IPS DF 19.7 (cell line): Measurements from ENCODE around the gene DENND5B.
"Not testable (repeated sequence)": the region's sequence is repeated elsewhere in the genome, so short reads cannot be mapped to it uniquely, and the experiment has no call there.

ENCODE experiments used
- DNase-seq: peaks from one replicate; pipeline ENCODE4 v3.0.0-alpha.2; 2013; ENCODE audit warnings: low read depth, low spot score

Gene DENND5B

DNA sequence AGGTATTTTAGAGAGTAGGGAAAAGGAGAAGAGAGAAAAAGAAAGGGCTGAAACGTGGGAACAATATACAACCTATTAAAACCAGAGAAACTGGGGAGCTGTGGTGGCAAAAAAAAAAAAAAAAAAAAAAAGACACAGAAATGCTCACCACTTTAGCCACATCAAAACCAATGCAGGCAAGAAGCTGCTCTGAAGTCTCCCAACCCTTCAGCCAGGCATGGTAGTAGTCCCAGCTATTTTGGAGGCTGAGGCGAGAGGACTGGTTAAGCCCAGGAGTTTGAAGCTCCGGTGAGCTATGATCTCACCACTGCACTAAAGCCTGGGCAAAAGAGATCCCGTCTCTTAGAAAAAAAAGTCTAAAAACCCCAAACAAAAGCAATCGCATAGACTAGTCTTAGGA, 33.2 kb downstream of the DENND5B start:
- DNase-seq, result no peak

DNA sequence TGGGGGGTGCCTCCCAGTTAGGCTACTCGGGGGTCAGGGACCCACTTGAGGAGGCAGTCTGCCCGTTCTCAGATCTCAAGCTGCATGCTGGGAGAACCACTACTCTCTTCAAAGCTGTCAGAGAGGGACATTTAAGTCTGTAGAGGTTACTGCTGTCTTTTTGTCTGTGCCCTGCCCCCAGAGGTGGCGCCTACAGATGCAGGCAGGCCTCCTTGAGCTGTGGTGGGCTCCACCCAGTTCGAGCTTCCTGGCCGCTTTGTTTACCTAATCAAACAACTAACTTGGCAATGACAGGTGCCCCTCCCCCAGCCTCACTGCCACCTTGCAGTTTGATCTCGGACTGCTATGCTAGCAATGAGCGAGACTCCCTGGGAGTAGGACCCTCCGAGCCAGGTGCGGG, 35.5 kb downstream of the DENND5B start:
- not testable (repeated sequence) for DNase-seq

DNA sequence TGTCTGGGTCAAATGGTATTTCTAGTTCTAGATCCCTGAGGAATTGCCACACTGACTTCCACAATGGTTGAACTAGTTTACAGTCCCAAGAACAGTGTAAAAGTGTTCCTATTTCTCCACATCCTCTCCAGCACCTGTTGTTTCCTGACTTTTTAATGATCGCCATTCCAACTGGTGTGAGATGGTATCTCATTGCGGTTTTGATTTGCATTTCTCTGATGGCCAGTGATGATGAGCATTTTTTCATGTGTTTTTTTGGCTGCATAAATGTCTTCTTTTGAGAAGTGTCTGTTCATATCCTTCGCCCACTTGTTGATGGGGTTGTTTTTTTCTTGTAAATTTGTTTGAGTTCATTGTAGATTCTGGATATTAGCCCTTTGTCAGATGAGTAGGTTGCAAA, 40.3 kb downstream of the DENND5B start:
- not testable (repeated sequence) for DNase-seq

DNA sequence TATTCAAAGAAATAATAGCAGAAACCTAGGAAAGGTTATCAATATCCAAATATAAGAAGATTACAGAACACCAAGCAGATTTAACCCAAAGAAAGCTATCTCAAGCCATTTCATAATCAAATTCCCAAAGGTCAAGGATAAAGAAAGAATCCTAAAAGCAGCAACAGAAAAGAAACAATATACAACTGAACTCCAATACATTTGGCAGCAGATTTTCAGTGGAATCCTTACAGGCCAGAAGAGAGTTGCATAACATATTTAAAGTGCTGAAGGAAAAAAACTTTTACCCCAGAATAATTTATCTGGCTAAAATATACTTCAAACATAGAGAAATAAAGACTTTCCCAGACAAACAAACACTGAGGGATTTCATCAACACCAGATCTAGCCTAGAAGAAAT, 54.3 kb downstream of the DENND5B start:
- DNase-seq, result no peak

DNA sequence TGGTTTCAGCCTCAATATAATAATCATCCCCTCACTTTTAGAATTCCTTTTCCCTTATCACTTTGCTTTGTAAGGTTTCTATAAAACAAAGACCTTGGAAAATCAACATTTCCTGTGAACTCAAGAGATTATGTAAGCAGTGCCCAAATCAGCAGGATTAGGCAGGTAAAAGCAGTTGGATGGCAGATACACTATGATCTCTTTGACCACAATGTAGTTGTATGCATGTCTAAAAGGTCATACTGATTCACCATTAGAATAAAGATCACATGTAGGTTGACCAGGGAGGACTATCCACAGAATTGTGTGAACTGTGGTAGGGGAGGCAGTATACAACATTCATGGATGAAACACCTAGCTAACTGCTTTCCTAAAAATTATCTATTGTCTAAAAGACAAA, 57.5 kb downstream of the DENND5B start:
- no peak for DNase-seq

DNA sequence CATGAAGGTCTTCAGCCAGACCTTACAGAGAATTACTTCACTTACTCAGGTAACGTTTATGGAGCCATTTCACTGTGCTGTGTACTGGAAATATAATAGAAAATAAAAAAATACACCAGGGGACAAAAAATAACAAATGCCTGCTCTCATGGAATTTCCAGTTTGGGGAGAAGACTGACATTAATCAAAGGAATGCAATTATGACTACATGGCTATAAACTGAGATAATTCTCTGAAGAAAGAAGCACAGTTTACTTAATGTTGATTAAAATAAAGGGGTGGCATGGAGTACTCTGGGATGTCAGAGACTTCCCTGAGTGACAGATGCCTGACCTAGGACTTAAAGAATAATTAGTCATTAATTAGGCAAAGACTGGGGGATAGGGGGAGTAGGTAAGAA, 59.0 kb downstream of the DENND5B start:
- no peak for DNase-seq

DNA sequence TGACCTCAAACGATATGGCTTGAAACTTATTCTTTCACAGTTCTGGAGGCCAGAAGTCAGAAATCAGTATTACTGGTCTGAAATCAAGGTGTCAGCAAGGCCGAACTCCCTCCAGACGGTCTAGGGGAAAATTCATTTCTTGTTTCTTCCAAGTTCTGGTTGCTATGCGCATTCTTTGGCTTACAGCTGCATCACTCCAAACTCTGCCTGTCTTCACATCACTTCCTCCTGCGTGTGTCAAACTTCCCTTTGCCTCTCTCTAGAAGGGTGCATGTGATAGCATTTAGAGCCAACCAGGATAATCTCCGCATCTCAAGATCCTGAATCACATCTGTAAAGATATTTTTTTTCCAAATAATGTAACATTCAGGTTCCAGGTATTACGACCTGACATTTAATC, 62.8 kb downstream of the DENND5B start:
- DNase-seq, result no peak

DNA sequence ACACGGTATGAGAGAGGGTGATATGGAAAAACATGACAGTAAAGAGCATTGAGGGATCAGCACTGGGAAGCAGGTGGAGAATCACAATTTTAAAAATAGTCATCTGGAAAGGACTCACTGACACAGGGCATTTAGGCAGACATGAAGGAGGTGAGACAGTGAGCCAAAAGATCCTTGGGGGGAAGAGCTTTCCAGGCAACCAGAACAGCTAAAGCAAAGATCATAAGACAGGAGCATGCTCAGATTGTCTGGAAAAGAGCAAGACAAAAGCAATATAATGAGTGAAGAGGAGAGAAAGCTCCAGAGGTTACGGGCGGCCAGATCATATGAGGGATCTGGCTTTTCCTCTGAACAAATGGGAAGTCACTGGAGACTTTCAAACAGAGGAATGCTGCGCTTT, 63.9 kb downstream of the DENND5B start:
- DNase-seq, result no peak

DNA sequence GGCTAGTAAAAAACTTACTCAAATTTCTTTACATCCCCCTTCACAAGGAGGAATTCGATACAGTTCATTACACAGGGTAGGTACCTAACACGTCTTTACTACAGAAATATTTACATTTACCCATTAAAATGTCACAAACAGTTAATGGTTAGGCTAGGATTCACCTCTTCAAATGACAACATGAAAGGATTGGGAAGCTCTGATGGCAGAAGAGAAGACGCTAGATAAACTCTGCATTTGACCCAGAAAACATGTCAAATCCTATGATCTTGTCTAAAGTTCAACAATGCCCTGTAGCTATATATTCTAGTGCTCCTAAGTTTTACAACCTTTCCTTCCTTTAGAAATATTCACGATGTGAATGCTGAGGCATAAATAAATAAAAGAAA, 64.8 kb downstream of the DENND5B start:
- DNase-seq, result no peak

DNA sequence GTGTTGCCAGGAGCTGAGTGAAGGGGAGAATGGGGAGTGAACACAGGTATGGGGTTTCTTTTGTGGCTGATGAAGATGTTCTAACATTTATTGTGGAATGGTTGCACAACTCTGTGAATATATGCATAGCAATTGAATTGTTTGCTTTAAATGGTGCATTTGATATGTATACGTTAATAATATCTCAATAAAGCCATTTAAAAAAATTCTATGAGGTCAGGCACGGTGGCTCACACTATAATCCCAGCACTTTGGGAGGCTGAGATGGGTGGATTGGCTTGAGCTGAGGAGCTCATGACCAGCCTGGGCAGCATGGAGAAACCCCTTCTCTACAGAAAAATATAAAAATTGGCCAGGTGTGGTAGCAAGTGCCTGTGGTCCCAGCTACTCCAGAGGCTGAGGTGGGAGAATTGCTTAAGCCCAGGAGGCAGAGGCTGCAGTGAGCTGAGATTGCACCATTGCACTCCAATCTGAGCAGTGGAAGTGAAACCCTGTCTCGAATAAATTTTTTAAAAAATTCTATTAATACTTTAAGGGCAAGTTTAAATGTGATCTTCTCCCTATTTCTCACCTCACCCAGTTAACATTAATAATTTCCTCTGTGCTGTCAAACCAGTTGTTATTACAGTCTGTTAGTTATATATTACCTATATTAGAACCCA, 65.3 kb downstream of the DENND5B start:
- no peak for DNase-seq

DNA sequence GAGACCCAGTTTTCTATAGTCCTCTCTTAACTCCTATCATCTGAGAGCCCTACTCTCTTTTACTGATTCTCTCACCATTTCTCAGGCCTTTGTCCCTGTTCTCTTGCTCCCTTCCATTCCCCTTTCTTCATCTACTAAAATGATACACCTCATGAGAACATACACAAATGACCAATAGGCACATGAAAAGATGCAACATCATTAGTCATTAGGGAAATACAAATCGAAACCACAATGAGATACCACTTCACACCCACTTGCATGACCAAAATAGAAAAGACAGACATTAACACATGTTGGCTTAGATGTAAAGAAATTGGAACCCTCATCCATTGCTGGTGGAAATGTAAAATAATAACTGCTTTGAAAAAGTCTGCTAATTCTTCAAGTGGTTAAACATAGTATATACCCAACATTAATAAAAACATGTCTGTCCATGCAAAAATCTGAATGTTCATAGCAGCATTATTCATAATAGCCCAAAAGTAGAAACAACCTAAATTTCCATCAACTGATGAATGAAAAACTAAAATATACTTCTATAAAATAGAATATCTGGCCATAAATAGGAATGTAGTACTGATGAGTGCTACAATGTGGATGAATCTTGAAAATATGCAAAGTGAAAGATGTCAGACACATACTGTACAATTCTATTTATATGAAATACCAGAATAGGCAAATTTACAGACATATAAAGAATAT, 66.0 kb downstream of the DENND5B start:
- DNase-seq, result no peak

DNA sequence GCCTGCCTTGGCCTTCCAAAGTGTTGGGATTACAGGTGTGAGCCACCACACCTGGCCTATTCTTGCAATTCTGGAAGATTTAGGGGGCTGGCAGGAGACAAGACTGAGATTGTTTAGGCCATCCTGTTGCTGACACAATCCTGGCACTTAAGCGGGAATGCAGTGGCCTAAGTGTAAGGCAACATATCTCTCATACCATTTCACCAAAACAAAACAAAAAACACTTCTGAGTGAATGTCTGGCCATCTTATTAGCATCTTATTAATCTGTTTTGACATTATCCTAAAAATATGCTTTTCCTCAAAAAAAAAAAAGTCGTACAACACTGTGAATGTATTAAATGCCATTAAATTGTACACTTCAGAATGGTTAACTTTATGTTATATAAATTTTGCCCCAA, 67.6 kb downstream of the DENND5B start:
- DNase-seq, result no peak

DNA sequence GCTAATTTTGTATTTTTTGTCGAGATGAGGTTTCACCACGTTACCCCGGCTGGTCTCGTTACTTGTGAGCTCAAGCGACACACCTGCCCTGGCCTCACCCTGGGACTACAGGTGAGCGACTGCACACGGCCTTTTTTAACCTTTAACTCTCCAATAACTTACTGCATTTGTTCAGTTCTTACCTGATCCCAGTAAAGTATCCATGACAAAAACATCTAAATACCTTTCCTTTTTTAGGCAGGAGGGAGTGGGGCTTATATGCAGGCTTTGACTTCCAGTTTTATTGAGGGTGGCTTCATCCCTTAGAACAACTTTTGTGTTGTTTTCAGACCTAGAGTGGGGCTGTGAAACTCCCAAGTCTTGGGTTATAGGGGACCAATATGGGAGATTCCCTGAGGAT, 68.3 kb downstream of the DENND5B start:
- DNase-seq, result no peak

DNA sequence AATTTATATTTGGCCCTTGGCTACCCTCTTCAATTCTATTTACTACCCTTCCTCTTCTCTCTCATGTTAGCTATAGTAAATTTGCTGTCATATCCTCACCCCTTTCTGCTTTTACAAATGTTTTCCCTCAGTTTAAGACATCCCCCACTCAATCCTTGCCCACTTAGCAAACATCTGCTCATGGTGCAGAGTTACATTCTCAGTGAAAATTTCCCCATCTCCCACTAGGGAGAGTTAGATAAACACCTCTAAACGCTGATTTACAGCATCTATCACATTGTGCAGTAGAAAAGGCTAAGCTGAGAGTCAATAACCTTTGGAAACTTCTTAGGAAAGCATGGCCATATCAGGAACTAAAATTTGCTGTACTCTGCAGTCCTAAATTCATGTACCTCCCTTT, 69.0 kb downstream of the DENND5B start:
- no peak for DNase-seq

DNA sequence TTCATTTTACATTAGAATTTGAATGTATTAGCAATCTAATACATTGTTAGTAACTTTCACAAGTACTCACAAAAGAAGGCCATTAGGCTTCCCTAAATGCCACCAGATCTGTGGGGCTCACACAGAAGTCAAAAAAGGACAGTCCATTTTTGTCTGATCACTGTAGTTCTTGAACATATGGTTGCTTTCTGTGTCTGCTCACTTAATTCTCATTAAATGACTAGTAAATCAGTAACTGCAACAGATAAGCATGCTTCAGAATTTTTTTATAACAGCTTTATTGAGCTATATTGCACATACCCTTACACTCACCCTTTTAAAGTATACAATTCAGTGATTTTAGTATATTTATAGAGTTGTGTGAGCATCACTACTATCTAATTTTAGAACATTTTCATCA, 71.4 kb downstream of the DENND5B start:
- DNase-seq, result no peak

DNA sequence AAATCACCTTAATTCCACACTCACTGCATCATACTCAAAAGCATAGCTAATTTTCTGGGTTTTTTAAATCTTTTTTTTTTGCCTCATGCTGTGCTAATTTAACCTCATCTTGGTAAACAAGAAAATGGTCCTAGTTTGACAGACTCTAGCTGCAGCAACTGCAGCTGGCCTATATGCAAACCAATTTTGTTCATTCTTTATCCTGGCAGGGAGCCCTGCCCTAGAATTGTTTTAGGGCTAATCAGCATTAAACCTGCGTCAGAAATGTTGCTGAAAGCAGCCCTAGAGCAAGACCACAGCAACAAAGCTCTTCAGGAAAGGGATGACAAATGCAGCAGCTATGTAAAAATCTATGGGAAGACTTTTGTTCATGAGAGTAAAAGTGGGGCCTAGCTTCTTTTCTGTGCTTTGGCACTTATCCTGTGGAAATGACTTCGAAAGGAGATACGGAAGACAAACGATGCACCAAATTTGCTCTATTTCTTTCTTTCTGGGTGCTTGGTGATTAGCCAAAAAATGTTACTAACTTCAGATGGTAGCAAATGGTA, 72.2 kb downstream of the DENND5B start:
- DNase-seq, result peak; percentile 65

DNA sequence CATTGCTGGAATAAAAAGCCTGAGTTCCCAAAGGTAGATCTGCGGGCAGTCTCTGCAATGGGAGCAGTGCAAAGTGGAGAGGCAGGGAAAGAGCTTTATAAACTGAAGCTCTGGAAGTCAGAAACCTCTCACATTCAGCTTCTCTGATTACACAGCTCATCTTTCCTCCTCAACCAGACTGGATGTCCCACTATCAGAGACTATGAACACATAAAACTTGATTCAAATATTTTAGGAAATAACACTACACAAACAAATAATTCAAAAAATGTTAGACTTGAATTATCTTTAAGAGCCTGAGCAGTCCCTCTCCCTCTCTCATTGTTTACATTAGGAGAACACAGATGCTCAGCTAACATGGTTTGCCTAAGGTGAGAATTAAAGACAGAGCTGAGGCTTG, 72.9 kb downstream of the DENND5B start:
- no peak for DNase-seq

DNA sequence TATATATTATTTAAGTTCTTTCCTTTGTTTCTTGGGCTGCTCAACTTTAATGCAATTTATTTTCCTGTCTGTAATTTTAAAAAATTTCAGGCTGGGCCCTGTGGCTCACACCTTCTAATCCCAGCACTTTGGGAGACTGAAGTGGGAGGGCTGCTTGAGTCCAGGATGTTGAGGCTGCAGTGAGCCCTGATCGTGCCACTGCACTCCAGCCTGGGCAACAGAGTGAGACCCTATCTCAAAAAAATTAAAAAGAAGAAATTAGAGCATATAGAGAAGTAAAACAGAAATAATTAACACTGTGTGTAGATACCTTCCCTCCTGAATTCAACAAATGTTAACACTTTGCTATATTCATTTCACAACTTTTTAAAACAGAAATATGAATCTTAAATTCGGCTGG, 74.2 kb downstream of the DENND5B start:
- no peak for DNase-seq

DNA sequence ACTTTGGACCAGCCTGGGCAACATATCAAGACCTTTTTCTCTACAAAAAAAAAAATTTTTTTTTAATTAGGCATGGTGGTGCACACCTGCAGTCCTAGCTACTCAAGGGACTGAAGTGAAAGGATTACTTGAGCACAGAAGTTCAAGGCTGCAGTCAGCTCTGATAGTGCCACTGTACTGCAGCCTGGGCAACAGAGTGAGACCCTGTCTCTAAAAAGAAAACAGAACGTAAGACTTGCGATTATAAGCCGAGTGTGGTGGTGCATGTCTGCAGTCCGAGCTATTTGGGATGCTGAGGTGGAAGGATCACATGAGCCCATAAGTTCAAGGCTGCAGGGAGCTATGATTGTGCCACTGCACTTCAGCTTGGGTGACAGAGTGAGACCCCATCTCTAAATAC, 76.0 kb downstream of the DENND5B start:
- no peak for DNase-seq

DNA sequence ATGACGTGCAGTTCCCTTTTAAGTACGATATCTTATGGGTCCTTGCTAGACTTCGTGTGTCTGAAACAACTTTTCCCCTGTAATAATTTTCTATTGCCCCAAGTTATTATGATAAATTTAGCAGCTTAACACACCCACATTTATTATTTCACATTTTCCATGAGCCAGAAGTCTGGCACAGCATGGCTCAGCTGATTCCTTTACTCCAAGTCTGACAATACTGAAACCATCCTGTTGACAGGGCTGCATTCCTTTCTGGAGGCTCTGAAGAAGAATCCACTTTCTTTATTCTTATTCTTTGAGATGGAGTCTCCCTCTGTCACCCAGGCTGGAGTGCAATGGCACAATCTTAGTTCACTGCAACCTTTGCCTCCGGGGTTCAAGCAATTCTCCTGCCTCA, 80.9 kb downstream of the DENND5B start:
- no peak for DNase-seq

DNA sequence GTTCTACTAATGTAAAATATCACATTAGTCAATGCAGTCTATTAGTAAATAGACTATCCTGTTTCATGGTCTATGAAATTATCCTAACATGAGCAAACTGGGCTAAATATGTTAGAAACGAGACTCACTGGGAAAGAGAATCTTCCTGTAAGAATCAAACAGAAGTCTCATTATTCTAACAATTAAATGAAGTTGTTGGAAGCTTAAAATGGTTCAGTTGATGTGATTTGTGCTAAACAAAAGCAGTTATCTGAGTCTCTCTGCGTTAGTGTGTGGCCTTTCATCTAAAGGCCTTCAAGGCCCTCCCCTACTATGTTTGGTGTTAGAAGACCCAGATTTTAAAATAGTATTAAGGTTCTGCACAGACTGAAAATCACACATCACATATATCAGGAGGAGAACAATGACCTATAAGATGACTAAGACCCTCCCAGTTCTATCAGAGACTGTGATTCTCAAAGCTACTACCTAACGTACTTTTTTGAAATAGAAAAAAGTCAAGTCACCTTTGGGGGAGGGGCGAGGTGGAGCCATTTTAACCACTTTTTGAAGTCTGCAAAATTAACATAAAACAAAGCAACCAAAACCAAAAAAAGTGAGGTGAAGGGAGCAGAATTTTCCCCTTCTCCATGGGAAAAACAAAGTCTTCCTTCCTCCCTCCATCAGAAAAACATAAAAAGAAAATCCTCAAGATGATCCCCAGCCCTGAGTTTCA, 82.3 kb downstream of the DENND5B start:
- DNase-seq, result no peak

DNA sequence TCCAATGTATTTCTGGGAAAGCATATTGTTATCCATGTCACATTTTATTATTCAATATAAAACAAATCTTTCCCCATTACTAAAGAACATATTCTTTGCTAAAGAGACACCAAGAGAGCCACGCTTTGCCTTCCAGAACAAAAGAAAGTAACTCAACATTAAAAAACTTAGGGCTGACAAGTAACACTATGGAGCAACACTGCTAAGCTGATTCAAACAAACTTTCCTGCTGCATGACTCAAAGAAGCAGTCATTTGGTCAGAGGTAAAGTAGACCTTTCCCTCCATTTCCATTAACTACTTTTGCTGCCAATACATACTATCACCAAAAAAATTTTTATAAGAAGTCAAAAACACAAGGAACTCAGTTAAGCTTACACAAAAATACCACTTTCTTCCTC, 83.0 kb downstream of the DENND5B start:
- no peak for DNase-seq
